Right atrium auricular region (tissue), 2 donors: Measurements from ENCODE around the gene BTBD16. TPM values are rescaled to one million over a fixed set of nuclear protein-coding genes. Genes with fewer than 3 reads are reported as not detected.

ENCODE experiments used
- DNase-seq: peaks from one replicate; pipeline ENCODE4 v3.0.0-alpha.2; 2019; ENCODE audit warnings: low spot score
- H3K27ac ChIP-seq, 2 donors: fragments of 200-600 bp; sonication (generic); 1 replicate in 1 of 2; 2 replicates in 1 of 2; pipeline ENCODE4 v1.5.1; 2016 to 2019
- H3K27me3 ChIP-seq, 2 donors: fragments of 200-600 bp; sonication (generic); one replicate each; pipeline versions ENCODE4 v1.5.1 to v1.6.0; 2017 to 2019
- H3K36me3 ChIP-seq: fragments of 200-600 bp; sonication (generic); one replicate; pipeline ENCODE4 v1.5.1; 2016
- H3K4me1 ChIP-seq, 2 donors: fragments of 200-600 bp; sonication (generic); one replicate each; pipeline versions ENCODE4 v1.5.1 to v1.6.0; 2017 to 2019
- H3K4me3 ChIP-seq, 2 donors: fragments of 200-600 bp; sonication (generic); 1 replicate in 1 of 2; 2 replicates in 1 of 2; pipeline ENCODE4 v1.5.1; 2017 to 2019; ENCODE audit warnings: mild to moderate bottlenecking in 1 of 2, moderate library complexity in 1 of 2
- H3K9me3 ChIP-seq, 2 donors: fragments of 200-600 bp; sonication (generic); one replicate each; pipeline ENCODE4 v1.5.1; 2019
- CTCF ChIP-seq, 2 donors: fragments of 200-600 bp; sonication (generic); IDR thresholded peaks; one replicate each; pipeline ENCODE4 v1.5.1; 2019; ENCODE audit warnings: antibody characterized with exemption in 2 of 2
- total RNA-seq, 2 donors: library from RNA; depleted of rRNA; stranded (reverse); fragments of >200 nt; gene quantifications; one replicate each; pipeline ENCODE4 v1.1.0, GENCODE V29; 2016

Gene BTBD16
- total RNA-seq, 2 donors from 2014 or later: not detected

DNA sequence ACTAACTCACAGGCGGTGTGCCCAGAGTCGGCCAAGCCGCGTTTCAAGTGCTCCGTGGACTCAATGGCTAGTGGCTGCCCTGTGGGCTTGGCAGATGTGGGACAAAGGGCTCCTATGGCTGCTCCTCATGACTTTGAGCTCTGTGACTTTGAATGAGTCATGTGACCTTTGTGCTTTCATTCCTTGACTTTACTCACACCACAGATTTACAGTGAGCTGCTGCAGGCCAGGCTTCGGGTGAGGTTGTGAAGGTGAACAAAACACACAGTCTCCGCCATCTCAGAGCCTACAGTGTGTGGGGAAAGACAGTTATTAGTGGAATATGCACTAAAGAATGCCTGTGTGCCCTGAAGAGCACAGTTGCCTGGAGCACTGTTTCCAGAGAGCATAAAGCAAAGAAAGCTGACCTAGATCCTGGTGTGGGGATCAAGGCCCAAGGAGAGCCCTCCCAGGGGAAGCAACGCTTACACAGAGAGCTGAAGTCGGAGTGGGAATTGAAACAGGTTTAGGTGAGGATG lies 73.7 kb downstream of the BTBD16 start:
- no peaks in the 10 kb centered on the region for H3K36me3 ChIP-seq
- DNase-seq: no peak
- H3K27ac ChIP-seq: no peak overlapping the region
- H3K4me1 ChIP-seq: peaks cover 0 to 10% of the 10 kb centered on the region in 2 donors
- no peak overlapping the region for H3K4me3 ChIP-seq
- no peak for TF ChIP-seq CTCF (IDR thresholded peaks at IDR 0.05)
- H3K9me3 ChIP-seq: no peaks in the 10 kb centered on the region
- no peaks in the 10 kb centered on the region for H3K27me3 ChIP-seq

DNA sequence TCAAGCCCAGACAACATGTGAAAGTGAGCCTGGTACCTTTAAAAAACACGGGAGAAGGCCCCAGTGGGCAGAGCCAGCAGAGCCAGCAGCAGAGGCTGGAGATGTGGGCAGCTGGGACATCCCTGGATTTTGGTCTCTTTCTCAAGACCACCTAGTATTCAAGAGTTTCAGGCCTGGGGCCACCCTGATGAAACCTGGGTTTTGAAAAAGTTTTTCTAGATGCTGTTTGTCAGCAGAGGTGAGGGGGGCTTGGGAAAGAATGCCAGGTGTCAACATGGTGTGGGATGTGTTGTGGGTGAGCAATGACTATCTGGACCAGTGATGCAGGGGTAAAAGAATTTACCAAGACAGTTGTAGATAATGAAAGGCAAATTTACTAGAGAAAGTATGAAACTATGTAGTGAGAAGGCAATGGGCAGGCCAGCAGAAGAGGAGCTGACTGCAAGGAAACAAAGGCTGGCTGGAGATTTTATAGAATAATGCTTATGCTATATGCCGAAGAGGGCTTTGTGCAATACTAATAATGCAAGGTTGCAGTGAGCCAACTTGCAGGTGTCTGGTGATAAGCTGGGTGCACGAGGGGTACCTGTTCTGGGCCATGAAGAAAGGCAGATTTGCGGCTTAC lies 75.3 kb downstream of the BTBD16 start:
- no peak for DNase-seq
- Histone ChIP-seq H3K27ac (no peak overlapping the region), H3K4me1 (peaks cover 0 to 4% of the 10 kb centered on the region in 2 donors), H3K27me3 (no peaks in the 10 kb centered on the region), H3K4me3 (no peak overlapping the region), H3K36me3 (no peaks in the 10 kb centered on the region), H3K9me3 (no peaks in the 10 kb centered on the region)
- TF ChIP-seq CTCF (IDR thresholded peaks at IDR 0.05): no peak

DNA sequence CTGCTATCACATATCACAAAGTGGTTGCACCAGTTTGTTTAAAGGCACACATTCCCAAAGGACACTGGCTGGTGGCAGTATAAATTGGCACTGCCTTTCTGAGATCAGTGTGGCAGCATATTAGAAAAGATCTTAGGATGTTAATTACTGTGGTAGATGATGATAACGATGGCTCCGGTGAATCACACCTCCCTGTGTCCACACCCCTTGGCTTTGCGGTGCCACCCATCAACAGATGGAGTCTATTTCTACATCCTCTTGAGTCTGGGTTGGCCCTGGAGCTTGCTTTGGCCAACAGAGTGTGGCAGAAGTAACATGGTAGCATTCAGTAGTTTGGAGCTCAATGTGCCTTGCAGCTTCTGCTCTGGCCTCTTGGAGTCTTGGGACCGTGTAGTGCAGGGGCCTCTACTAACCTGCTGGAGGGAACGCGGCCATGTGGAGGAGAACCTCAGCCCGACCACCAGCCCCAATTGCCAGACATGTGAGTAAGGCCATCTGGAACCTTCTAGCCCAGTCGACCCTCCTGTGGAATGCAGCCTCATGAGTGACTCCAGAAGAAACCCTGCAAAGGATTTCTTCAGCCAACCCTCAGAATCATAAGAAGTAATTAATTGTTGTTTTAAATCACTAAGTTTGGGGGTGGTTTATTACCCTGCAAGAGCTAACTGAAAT lies 76.2 kb downstream of the BTBD16 start:
- DNase-seq: no peak

DNA sequence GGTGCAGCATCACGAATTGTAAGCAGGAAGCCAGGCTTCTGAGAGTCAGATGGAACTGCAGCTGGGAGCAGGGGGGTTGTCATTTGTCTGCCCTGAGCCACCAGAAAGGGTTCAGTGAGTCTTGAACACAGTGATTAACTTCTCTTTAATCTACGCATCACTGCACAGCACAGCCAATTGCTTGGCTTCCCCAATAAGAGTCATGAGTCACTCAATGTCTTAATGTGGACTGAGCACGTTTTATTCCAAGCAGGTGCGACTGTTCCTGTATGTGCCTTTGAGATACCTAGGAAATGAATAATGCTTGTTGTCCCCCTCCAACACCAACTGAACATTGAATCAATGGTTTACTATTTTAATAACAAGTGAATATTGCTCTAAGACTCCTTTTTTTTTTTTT lies 77.4 kb downstream of the BTBD16 start:
- no peaks in the 10 kb centered on the region for H3K9me3 ChIP-seq
- no peaks in the 10 kb centered on the region for H3K36me3 ChIP-seq
- no peak for TF ChIP-seq CTCF (IDR thresholded peaks at IDR 0.05)

More for the DNA sequence above, 76.2 kb downstream of the BTBD16 start:
- H3K27ac ChIP-seq: no peak overlapping the region
- no peak overlapping the region for H3K4me3 ChIP-seq
- H3K4me1 ChIP-seq: no peaks in the 10 kb centered on the region
- no peaks in the 10 kb centered on the region for H3K9me3 ChIP-seq
- H3K36me3 ChIP-seq: no peaks in the 10 kb centered on the region
- TF ChIP-seq CTCF (IDR thresholded peaks at IDR 0.05): no peak
- no peaks in the 10 kb centered on the region for H3K27me3 ChIP-seq

GRCh38 chr10:122348935-122349361 lies 77.9 kb downstream of the BTBD16 start:
- Histone ChIP-seq H3K4me1 (no peaks in the 10 kb centered on the region), H3K27me3 (no peaks in the 10 kb centered on the region), H3K9me3 (no peaks in the 10 kb centered on the region), H3K27ac (no peak overlapping the region), H3K4me3 (no peak overlapping the region), H3K36me3 (no peaks in the 10 kb centered on the region)
- TF ChIP-seq CTCF (IDR thresholded peaks at IDR 0.05): no peak
- no peak for DNase-seq

More for the DNA sequence above, 77.4 kb downstream of the BTBD16 start:
- DNase-seq: no peak
- no peak overlapping the region for H3K27ac ChIP-seq
- no peak overlapping the region for H3K4me3 ChIP-seq
- no peaks in the 10 kb centered on the region for H3K4me1 ChIP-seq
- no peaks in the 10 kb centered on the region for H3K27me3 ChIP-seq
